Kidney glomerular epithelial cell (primary cell): Measurements from ENCODE around the gene DNAJC13.
"Not testable (repeated sequence)": the region's sequence is repeated elsewhere in the genome, so short reads cannot be mapped to it uniquely, and the experiment has no call there.

ENCODE experiments used
- DNase-seq: peaks from one replicate; lab custom pipeline; 2025; lab: John Stamatoyannopoulos, UW

The DNAJC13 gene

GRCh38 chr3:132545471-132545870 is 128.2 kb downstream of the DNAJC13 start:
- DNase-seq, result no peak

GRCh38 chr3:132549169-132549568 is 131.9 kb downstream of the DNAJC13 start:
- no peak for DNase-seq

GRCh38 chr3:132549890-132550578 is 132.7 kb downstream of the DNAJC13 start:
- DNase-seq, result no peak

- no peak for DNase-seq
Observed at GRCh38 chr3:132550579-132551305, 133.4 kb downstream of the DNAJC13 start.

- DNase-seq, result no peak
Observed at GRCh38 chr3:132553826-132554225, 136.5 kb downstream of the DNAJC13 start.

- no peak for DNase-seq
Observed at GRCh38 chr3:132554437-132554836, 137.1 kb downstream of the DNAJC13 start.

- no peak for DNase-seq
Observed at GRCh38 chr3:132555306-132556035, 138.2 kb downstream of the DNAJC13 start.

GRCh38 chr3:132556036-132556386 is 138.7 kb downstream of the DNAJC13 start:
- DNase-seq, result not testable (repeated sequence)

- no peak for DNase-seq
Observed at GRCh38 chr3:132556508-132557159, 139.3 kb downstream of the DNAJC13 start.

GRCh38 chr3:132561003-132561402 is 143.7 kb downstream of the DNAJC13 start:
- no peak for DNase-seq

GRCh38 chr3:132563420-132564069 is 146.2 kb downstream of the DNAJC13 start:
- no peak for DNase-seq

GRCh38 chr3:132564070-132564465 is 146.8 kb downstream of the DNAJC13 start:
- no peak for DNase-seq

GRCh38 chr3:132568422-132568821 is 151.1 kb downstream of the DNAJC13 start:
- no peak for DNase-seq

- no peak for DNase-seq
Observed at GRCh38 chr3:132569153-132569552, 151.9 kb downstream of the DNAJC13 start.

- DNase-seq, result no peak
Observed at GRCh38 chr3:132569580-132569979, 152.3 kb downstream of the DNAJC13 start.

GRCh38 chr3:132570016-132570415 is 152.7 kb downstream of the DNAJC13 start:
- DNase-seq, result no peak

- DNase-seq, result no peak
Observed at GRCh38 chr3:132573797-132574211, 156.5 kb downstream of the DNAJC13 start.

GRCh38 chr3:132587401-132587800 is 170.1 kb downstream of the DNAJC13 start:
- DNase-seq, result no peak
